PFSK-1 (cell line): ENCODE measurements around the gene AKAP1.

Source experiments
- FOXP2 ChIP-seq: optimal IDR thresholded peaks from 2 replicates; pipeline ENCODE3; 2011; ENCODE audit warnings: borderline replicate concordance, control low read depth, inconsistent platforms; ENCODE audit not compliant: insufficient read depth; ENCODE audit errors: extremely low read length, extremely low read depth
- POLR2AphosphoS5 ChIP-seq: IDR thresholded peaks from 2 replicates; pipeline ENCODE4 v1.6.1; 2012; ENCODE audit warnings: low read depth, mild to moderate bottlenecking, control low read depth, low read length, moderate library complexity
- SIN3A ChIP-seq: IDR thresholded peaks from 2 replicates; pipeline ENCODE4 v1.6.1; 2012; ENCODE audit warnings: mild to moderate bottlenecking, low read length, moderate library complexity, borderline replicate concordance; ENCODE audit not compliant: insufficient read depth
- TAF1 ChIP-seq: IDR thresholded peaks from 2 replicates; pipeline ENCODE4 v1.6.1; 2012; ENCODE audit warnings: low read length, control low read depth, borderline replicate concordance; ENCODE audit not compliant: insufficient read depth
- TF ChIP-seq, protein P1 (sequence below), 2 experiments: IDR thresholded peaks; 2 replicates each; pipeline versions ENCODE4 v1.6.1 to v1.8.0; 2011 to 2012; ENCODE audit warnings: low read depth in 2 of 2, low read length in 2 of 2, control low read depth in 1 of 2, inconsistent platforms in 1 of 2, mild to moderate bottlenecking in 1 of 2, moderate library complexity in 1 of 2; ENCODE audit not compliant: insufficient read depth in 1 of 2

AKAP1 gene

DNA sequence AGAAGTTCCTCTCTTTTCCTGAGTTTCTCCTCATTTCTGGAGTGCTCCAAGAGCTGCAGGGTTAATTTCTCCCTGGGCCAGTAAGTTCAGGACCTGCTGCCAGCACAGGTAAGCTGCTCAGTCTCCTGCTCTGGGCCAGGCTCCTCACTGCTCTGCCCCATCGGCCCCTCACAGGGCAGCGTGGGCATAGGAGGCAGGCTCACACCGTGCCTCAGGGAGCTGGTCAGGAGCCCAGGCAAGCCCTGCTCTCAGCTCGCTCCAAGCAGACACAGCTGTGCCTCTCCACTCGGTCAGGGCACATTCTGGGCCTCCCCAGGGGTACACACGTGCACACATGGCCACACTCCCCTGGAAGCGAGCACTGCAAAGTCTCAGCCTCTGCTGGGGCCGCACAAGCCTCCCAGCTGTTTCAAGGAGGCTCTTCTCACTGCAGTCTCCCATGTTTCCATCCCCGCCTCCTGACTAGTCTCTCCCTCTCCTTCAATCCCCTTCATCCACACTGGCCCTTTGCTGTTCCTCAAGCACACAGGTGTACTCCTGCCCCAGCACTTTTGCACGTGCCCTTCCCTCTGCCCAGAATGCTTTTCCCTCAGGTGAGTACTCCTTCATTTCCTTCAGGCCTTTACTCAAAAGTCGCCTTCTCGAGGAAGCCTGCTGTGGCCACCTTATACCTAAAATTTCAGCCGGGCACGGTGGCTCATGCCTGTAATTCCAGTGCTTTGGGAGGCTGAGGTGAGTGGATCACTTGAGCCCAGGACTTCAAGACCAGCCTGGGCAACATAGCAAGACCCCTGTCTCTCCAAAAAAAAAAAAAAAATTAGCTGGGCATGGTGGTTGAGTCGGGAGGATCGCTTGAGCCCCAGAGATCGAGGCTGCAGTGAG, 53.2 kb downstream of the AKAP1 start:
- no peak for TF ChIP-seq SIN3A
- TF ChIP-seq FOXP2, result no peak
- no peak for TF ChIP-seq POLR2AphosphoS5
- TF ChIP-seq, protein P1, sequence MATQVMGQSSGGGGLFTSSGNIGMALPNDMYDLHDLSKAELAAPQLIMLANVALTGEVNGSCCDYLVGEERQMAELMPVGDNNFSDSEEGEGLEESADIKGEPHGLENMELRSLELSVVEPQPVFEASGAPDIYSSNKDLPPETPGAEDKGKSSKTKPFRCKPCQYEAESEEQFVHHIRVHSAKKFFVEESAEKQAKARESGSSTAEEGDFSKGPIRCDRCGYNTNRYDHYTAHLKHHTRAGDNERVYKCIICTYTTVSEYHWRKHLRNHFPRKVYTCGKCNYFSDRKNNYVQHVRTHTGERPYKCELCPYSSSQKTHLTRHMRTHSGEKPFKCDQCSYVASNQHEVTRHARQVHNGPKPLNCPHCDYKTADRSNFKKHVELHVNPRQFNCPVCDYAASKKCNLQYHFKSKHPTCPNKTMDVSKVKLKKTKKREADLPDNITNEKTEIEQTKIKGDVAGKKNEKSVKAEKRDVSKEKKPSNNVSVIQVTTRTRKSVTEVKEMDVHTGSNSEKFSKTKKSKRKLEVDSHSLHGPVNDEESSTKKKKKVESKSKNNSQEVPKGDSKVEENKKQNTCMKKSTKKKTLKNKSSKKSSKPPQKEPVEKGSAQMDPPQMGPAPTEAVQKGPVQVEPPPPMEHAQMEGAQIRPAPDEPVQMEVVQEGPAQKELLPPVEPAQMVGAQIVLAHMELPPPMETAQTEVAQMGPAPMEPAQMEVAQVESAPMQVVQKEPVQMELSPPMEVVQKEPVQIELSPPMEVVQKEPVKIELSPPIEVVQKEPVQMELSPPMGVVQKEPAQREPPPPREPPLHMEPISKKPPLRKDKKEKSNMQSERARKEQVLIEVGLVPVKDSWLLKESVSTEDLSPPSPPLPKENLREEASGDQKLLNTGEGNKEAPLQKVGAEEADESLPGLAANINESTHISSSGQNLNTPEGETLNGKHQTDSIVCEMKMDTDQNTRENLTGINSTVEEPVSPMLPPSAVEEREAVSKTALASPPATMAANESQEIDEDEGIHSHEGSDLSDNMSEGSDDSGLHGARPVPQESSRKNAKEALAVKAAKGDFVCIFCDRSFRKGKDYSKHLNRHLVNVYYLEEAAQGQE (IDR thresholded peaks at IDR 0.05; ENCODE audit: insufficient read depth in 1 of 2, low read depth in 2 of 2, low read length in 2 of 2), result no peak
- no peak for TF ChIP-seq TAF1

DNA sequence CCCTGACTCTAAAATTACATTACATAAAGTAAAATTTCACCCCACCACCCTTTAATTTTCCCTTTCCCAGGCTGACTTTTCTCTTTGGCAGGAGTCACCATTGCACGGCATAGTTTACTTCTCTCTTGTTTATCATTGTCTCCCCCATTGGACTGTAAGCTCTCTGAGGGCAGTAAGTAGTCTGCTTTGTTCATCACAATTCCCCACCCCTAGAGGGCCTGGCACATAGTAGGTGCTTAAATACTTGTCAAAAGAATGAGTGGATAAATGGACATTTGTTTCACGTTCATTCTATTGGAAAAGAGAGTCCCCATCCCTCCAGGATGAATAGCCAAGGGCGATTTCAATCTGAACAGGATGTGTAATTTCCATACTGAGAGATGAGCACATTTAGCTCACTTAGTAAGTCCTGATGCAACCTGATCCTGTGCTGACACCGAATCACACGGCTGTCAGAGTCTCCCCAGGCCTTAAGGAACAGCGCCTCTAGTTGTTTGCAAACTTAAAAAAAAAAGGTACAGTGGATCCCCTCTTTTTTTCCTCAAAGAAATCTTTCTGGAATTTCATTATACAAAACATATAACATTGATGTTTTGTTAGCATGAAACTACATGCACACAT, 54.0 kb downstream of the AKAP1 start:
- TF ChIP-seq POLR2AphosphoS5 (no peak), TAF1 (no peak), SIN3A (no peak)
- TF ChIP-seq, protein P1 (IDR thresholded peaks at IDR 0.05; ENCODE audit: insufficient read depth in 1 of 2, low read depth in 2 of 2, low read length in 2 of 2), result no peak

DNA sequence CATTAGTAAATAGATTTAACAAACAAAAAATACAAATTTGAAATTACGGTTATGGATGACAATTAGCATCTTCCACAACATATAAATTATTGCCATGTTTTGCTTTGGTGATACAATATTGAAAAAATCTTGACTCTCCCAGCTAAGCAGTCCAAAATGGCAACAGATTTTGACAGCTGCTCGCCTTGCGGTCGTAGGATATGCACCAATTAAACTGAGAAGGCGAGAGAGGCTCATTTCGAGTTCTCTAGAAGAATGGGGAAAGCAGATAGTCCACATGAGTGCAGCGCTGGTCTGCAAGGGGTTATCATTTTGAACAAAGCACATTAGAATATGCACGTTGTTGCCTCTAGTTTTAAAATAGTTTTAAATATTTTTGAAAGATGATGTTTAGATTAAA, 55.3 kb downstream of the AKAP1 start:
- TF ChIP-seq SIN3A, result no peak
- TF ChIP-seq POLR2AphosphoS5, result no peak
- TF ChIP-seq, protein P1 (IDR thresholded peaks at IDR 0.05; ENCODE audit: insufficient read depth in 1 of 2, low read depth in 2 of 2, low read length in 2 of 2), result no peak
- TF ChIP-seq TAF1, result no peak
- TF ChIP-seq FOXP2, result no peak

DNA sequence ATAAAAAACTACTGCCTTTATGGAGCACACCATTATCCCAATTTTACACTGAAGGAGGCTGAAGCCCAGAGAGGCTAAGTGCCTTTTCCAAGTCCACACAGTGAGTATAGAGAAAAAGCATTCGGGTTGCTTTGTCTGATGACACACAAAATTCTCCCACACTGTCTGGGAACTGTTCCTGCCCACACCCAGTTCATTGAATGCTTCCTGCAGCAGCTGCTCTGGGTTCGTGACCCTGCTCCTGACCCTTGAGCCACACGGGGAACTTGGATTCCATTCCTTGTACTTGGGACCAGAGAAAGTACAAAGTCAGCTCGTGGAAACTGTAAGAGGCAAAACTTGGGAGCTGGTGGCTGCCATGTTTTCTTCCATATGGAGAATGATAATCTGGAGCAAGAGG, 57.9 kb downstream of the AKAP1 start:
- TF ChIP-seq, protein P1 (IDR thresholded peaks at IDR 0.05; ENCODE audit: insufficient read depth in 1 of 2, low read depth in 2 of 2, low read length in 2 of 2), result no peak
- TF ChIP-seq FOXP2 (no peak), SIN3A (no peak), TAF1 (no peak), POLR2AphosphoS5 (no peak)
